Type B pancreatic cell (in vitro differentiated cells): Measurements from ENCODE around the gene GJB5. TPM values are rescaled to one million over a fixed set of nuclear protein-coding genes. Genes with fewer than 3 reads are reported as not detected.

Experiments
- DNase-seq: peaks from one replicate; pipeline ENCODE4 v3.0.0; 2021; ENCODE audit warnings: mixed read lengths; ENCODE audit not compliant: unreplicated experiment; ENCODE audit errors: extremely low spot score
- H3K27ac Mint-ChIP-seq: 2 replicates; pipeline ENCODE4 v1.8.0; 2021; ENCODE audit warnings: mild to moderate bottlenecking, mixed read lengths
- H3K27me3 Mint-ChIP-seq: 2 replicates; pipeline ENCODE4 v1.8.0; 2021; ENCODE audit warnings: mixed read lengths
- H3K36me3 Mint-ChIP-seq: 2 replicates; pipeline ENCODE4 v1.8.0; 2021; ENCODE audit warnings: mixed read lengths
- H3K4me1 Mint-ChIP-seq: one replicate; pipeline ENCODE4 v1.8.0; 2021; ENCODE audit warnings: mixed read lengths; ENCODE audit not compliant: unreplicated experiment
- H3K4me3 Mint-ChIP-seq: 2 replicates; pipeline ENCODE4 v1.8.0; 2021; ENCODE audit warnings: mild to moderate bottlenecking, mixed read lengths
- H3K9me3 Mint-ChIP-seq: 2 replicates; pipeline ENCODE4 v1.8.0; 2021; ENCODE audit warnings: mixed read lengths
- total RNA-seq: library from RNA; stranded (reverse); gene quantifications from 2 replicates; pipeline ENCODE4 v1.2.1, GENCODE V29; 2021; ENCODE audit warnings: low replicate concordance
- TF ChIP-seq, protein P1 (sequence below): fragments of 200-600 bp; sonication (generic); conservative IDR thresholded peaks from 2 replicates; pipeline ENCODE4 v1.5.0; 2021; ENCODE audit warnings: antibody characterized with exemption, mild to moderate bottlenecking

Gene GJB5
- total RNA-seq, 1 donor from 2014 or later, result 2.0 TPM

DNA sequence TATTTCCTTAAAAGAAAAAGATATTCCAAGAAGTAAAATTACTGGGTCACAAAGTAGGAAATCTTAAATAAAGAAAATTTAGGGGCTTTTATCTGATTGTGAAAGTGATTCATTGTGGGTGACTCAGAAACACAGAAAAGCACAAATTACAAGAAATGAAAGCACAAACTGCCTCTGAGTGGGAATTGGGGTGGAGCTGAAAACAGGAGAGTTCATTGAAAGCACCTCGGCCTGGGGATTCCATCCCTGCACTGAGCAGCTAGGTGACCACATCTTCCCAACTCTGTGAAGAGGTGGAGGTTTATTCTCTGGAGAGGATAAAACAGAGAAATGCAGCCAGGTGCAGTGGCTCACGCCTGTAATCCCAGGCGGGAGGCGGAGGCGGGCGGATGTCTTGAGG lies 45.4 kb downstream of the GJB5 start:
- Mint-ChIP-seq H3K9me3 (peaks cover 4% of the 10 kb centered on the region), H3K27ac (no peak overlapping the region), H3K36me3 (no peaks in the 10 kb centered on the region), H3K27me3 (peaks cover 26% of the 10 kb centered on the region), H3K4me1 (no peaks in the 10 kb centered on the region), H3K4me3 (no peak overlapping the region)
- TF ChIP-seq, protein P1, sequence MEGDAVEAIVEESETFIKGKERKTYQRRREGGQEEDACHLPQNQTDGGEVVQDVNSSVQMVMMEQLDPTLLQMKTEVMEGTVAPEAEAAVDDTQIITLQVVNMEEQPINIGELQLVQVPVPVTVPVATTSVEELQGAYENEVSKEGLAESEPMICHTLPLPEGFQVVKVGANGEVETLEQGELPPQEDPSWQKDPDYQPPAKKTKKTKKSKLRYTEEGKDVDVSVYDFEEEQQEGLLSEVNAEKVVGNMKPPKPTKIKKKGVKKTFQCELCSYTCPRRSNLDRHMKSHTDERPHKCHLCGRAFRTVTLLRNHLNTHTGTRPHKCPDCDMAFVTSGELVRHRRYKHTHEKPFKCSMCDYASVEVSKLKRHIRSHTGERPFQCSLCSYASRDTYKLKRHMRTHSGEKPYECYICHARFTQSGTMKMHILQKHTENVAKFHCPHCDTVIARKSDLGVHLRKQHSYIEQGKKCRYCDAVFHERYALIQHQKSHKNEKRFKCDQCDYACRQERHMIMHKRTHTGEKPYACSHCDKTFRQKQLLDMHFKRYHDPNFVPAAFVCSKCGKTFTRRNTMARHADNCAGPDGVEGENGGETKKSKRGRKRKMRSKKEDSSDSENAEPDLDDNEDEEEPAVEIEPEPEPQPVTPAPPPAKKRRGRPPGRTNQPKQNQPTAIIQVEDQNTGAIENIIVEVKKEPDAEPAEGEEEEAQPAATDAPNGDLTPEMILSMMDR, result no peak
- no peak for DNase-seq

DNA sequence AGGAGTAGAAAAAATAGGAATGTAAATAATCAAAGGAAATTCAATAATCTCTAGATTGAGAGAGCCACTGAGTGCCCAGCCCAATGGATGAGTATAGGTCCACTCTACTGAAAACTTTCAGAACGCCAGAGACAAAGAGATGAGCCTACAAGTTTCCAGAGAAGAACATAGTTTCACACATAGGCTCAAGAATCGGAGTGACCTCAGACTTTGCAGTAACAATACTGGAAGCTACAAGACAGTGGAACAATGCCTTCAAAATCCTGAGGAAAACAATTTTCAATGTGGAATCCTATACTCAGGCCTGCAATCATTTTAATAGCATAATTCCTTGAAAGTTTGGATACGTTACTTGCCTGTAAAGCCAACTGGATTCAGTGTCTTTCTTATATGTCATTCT lies 48.9 kb downstream of the GJB5 start:
- H3K27me3 Mint-ChIP-seq, result no peaks in the 10 kb centered on the region
- no peak for DNase-seq
- TF ChIP-seq, protein P1, result no peak
- H3K4me1 Mint-ChIP-seq, result no peaks in the 10 kb centered on the region
- no peak overlapping the region for H3K27ac Mint-ChIP-seq
- H3K9me3 Mint-ChIP-seq, result peaks cover 4% of the 10 kb centered on the region
- H3K4me3 Mint-ChIP-seq, result no peak overlapping the region
- H3K36me3 Mint-ChIP-seq, result no peaks in the 10 kb centered on the region

DNA sequence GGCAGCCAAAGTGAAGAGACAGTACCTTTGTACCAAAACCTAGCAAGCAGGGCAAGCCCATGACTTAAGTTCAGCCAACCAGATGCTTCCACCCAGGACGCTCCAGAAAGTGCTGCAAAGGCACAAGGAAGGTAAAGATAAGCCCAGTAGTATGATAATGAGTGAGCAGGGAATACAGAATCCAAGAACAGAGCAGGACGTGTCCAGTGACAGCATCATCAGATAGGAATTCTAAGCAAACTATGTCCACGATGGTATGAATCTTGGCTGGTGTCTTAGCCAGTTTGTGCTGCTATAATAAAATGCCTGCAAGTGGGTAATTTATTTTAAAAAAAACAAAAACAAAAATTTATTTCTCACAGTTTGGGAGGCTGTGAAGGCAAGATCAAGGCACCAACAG lies 51.5 kb downstream of the GJB5 start:
- Mint-ChIP-seq H3K4me1 (no peaks in the 10 kb centered on the region), H3K36me3 (no peaks in the 10 kb centered on the region), H3K9me3 (peaks cover 4% of the 10 kb centered on the region), H3K27ac (no peak overlapping the region), H3K27me3 (no peaks in the 10 kb centered on the region), H3K4me3 (no peak overlapping the region)
- TF ChIP-seq, protein P1, result no peak
- DNase-seq, result no peak

Other genes with a start within 250 kb of the GJB5 start
- 0.48 and 0.50 TPM in 2 replicates for gene GJB4, start 4.7 kb downstream of the GJB5 start, total RNA-seq
- gene GJB3, start 26.2 kb downstream of the GJB5 start, total RNA-seq, result 6.5 and 19.5 TPM in 2 replicates
- gene GJA4, start 38.0 kb downstream of the GJB5 start, total RNA-seq, result 0.67 and 0.87 TPM in 2 replicates
- 39.0 and 45.6 TPM in 2 replicates for gene SMIM12, start 104.7 kb downstream of the GJB5 start, total RNA-seq
- gene DLGAP3, start 174.6 kb downstream of the GJB5 start, total RNA-seq, result 1.0 and 1.4 TPM in 2 replicates
- 6.6 and 9.9 TPM in 2 replicates for gene TMEM35B, start 230.3 kb downstream of the GJB5 start, total RNA-seq